K562 (cell line): ENCODE data around the gene MPHOSPH9. TPM values are rescaled to one million over a fixed set of nuclear protein-coding genes. Genes with fewer than 3 reads are reported as not detected.

ENCODE experiments used
- CHD7 ChIP-seq: fragments of 200-600 bp; sonication (generic); IDR thresholded peaks from one replicate; pipeline ENCODE4 v1.6.1; 2012; ENCODE audit warnings: mild to moderate bottlenecking, low read depth, low read length, inconsistent platforms
- REST ChIP-seq, 2 experiments: fragments of 450-650 bp; formaldehyde crosslinking in 1 of 2; IDR thresholded peaks; 2 replicates each; pipeline versions ENCODE4 v1.4.0 to v1.6.1; 2014 to 2020; ENCODE audit warnings: mild to moderate bottlenecking in 2 of 2, borderline replicate concordance in 1 of 2, low read depth in 1 of 2
- ZBTB7A ChIP-seq: IDR thresholded peaks from 2 replicates; pipeline ENCODE4 v1.6.1; 2011; ENCODE audit warnings: low read depth, mild to moderate bottlenecking, low read length, moderate library complexity, borderline replicate concordance; ENCODE audit not compliant: control insufficient read depth
- polyA plus RNA-seq, 8 experiments: library from polyadenylated mRNA; depleted of rRNA in 4 of 8; stranded (reverse) in 5 of 8; unstranded in 3 of 8; fragments of >200 nt; fragmentation: Nextera tagmentation in 2 of 8; fragmentation: Illumina TruSeq in 1 of 8; extraction: Ambion mirVana in 2 of 8; extraction: Trizol in 1 of 8; gene quantifications; 2 replicates each; pipeline versions ENCODE4 v1.2.1 to v1.2.3, GENCODE V29; 2011 to 2014; ENCODE audit warnings: inconsistent platforms in 1 of 8, missing spikeins in 1 of 8
- total RNA-seq, 7 experiments: library from RNA; depleted of rRNA in 6 of 7; stranded (reverse); fragments of >200 nt in 6 of 7; fragmentation: Illumina TruSeq in 2 of 7; extraction: Trizol in 2 of 7; gene quantifications; 2 replicates each; pipeline versions ENCODE4 v1.2.1 to v1.2.3, GENCODE V29; 2011 to 2021; ENCODE audit warnings: low replicate concordance in 1 of 7

Gene MPHOSPH9
- total and polyA plus RNA-seq, 9 of the 15 experiments (the other 6 are each of a cell fraction or from before 2014, with no cell fraction given), result 14.2 to 103 (median 54.5) TPM

- no peak for TF ChIP-seq REST (IDR thresholded peaks at IDR 0.05; ENCODE audit: borderline replicate concordance)
- TF ChIP-seq REST (CRISPR knock-in tag; IDR thresholded peaks at IDR 0.05; ENCODE audit: low read depth), result no peak
- TF ChIP-seq CHD7, result no peak
- TF ChIP-seq ZBTB7A, result no peak; the same call in 1 of the 2 replicates
Observed at GRCh38 chr12:123233505-123234308, 766 bp upstream of the MPHOSPH9 start (continued).
